Femur (tissue), 1 donor: ENCODE data around the gene PXMP4.
"Not testable (repeated sequence)": the region's sequence is repeated elsewhere in the genome, so short reads cannot be mapped to it uniquely, and the experiment has no call there.

Source experiments
- DNase-seq: peaks from one replicate; pipeline ENCODE4 v3.0.0-alpha.2; 2017

The PXMP4 gene

GRCh38 chr20:33719989-33720709 lies at the start of gene PXMP4:
PXMP4 (minus strand) TSS chr20:33720310; CDS start chr20:33720207, 103 bp downstream.
- DNase-seq = peak; percentile 97

- no peak for DNase-seq
Observed at GRCh38 chr20:33769043-33769442, 48.9 kb upstream of the PXMP4 start.

- no peak for DNase-seq
Observed at GRCh38 chr20:33767777-33768138, 47.6 kb upstream of the PXMP4 start.

GRCh38 chr20:33766686-33767085 lies 46.6 kb upstream of the PXMP4 start:
- DNase-seq = no peak

GRCh38 chr20:33765592-33765991 lies 45.5 kb upstream of the PXMP4 start:
- DNase-seq = no peak

- no peak for DNase-seq
Observed at GRCh38 chr20:33765099-33765498, 45.0 kb upstream of the PXMP4 start.

- no peak for DNase-seq
Observed at GRCh38 chr20:33761698-33762250, 41.7 kb upstream of the PXMP4 start.

- no peak for DNase-seq
Observed at GRCh38 chr20:33757458-33757857, 37.3 kb upstream of the PXMP4 start.

GRCh38 chr20:33757046-33757445 lies 36.9 kb upstream of the PXMP4 start:
- DNase-seq = no peak

GRCh38 chr20:33755936-33756490 lies 35.9 kb upstream of the PXMP4 start:
- DNase-seq = not testable (repeated sequence)

- DNase-seq = no peak
Observed at GRCh38 chr20:33753763-33754162, 33.7 kb upstream of the PXMP4 start.

GRCh38 chr20:33753143-33753542 lies 33.0 kb upstream of the PXMP4 start:
- DNase-seq = no peak

- no peak for DNase-seq
Observed at GRCh38 chr20:33751775-33752174, 31.7 kb upstream of the PXMP4 start.

GRCh38 chr20:33746325-33746998 lies 26.4 kb upstream of the PXMP4 start:
- DNase-seq = no peak

- DNase-seq = no peak
Observed at GRCh38 chr20:33744773-33745385, 24.8 kb upstream of the PXMP4 start.

- no peak for DNase-seq
Observed at GRCh38 chr20:33744181-33744580, 24.1 kb upstream of the PXMP4 start.

- DNase-seq = no peak
Observed at GRCh38 chr20:33740189-33740588, 20.1 kb upstream of the PXMP4 start.

- no peak for DNase-seq
Observed at GRCh38 chr20:33739493-33739892, 19.4 kb upstream of the PXMP4 start.

GRCh38 chr20:33736962-33737361 lies 16.9 kb upstream of the PXMP4 start:
- no peak for DNase-seq

GRCh38 chr20:33733654-33734576 lies 13.8 kb upstream of the PXMP4 start:
- peak; percentile 28 for DNase-seq

- peak; percentile 94 for DNase-seq
Observed at GRCh38 chr20:33732166-33732970, 12.3 kb upstream of the PXMP4 start.
